PC-3 (cell line): ENCODE data around the gene URB1.

Source experiments
- CTCF ChIP-seq: fragments of 300-600 bp; sonication (generic); conservative IDR thresholded peaks from 2 replicates; pipeline ENCODE4 v1.5.1; 2017; ENCODE audit warnings: antibody characterized with exemption, low read depth, mild to moderate bottlenecking, low read length
- EZH2 ChIP-seq: fragments of 300-600 bp; sonication (generic); IDR thresholded peaks from one replicate; pipeline ENCODE4 v1.6.1; 2017; ENCODE audit warnings: antibody characterized with exemption, mild to moderate bottlenecking, low read length; ENCODE audit not compliant: unreplicated experiment
- EZH2phosphoT487 ChIP-seq: fragments of 300-600 bp; sonication (generic); IDR thresholded peaks from 2 replicates; pipeline ENCODE4 v1.6.1; 2018; ENCODE audit warnings: mild to moderate bottlenecking, antibody characterized with exemption, low read length, borderline replicate concordance

GRCh38 chr21:32314806-32315205 is 78.0 kb downstream of the URB1 start:
- no peak for TF ChIP-seq CTCF
- TF ChIP-seq EZH2phosphoT487, result no peak
- no peak for TF ChIP-seq EZH2
